Left lung (tissue), 10 donors: ENCODE measurements around the gene NEUROD2. TPM values are rescaled to one million over a fixed set of nuclear protein-coding genes. Genes with fewer than 3 reads are reported as not detected.

Experiments used
- ATAC-seq: fragments of 200-7000 bp; cut with Tn5 transposase; one replicate; pipeline ENCODE4 v1.9.1; 2020; ENCODE audit warnings: moderate library complexity
- DNase-seq, 4 donors: peaks; one replicate each; pipeline ENCODE4 v3.0.0-alpha.2; 2013 to 2020
- H3K27ac ChIP-seq, 2 donors: fragments of 200-600 bp; sonication (generic) in 1 of 2; one replicate each; pipeline versions ENCODE4 v1.5.0 to v1.8.0; 2020 to 2021
- H3K27me3 ChIP-seq, 2 donors: fragments of 200-600 bp; sonication (generic) in 1 of 2; one replicate each; pipeline versions ENCODE4 v1.5.0 to v1.8.0; 2020 to 2021
- H3K36me3 ChIP-seq, 2 donors: fragments of 200-600 bp; sonication (generic) in 1 of 2; one replicate each; pipeline versions ENCODE4 v1.5.0 to v1.8.0; 2020 to 2021
- H3K4me1 ChIP-seq, 2 donors: fragments of 200-600 bp; one replicate each; pipeline ENCODE4 v1.8.0; 2021
- H3K4me3 ChIP-seq, 2 donors: fragments of 200-600 bp; sonication (generic) in 1 of 2; one replicate each; pipeline versions ENCODE4 v1.5.0 to v1.8.0; 2020 to 2021; ENCODE audit warnings: mild to moderate bottlenecking in 1 of 2
- H3K9me3 ChIP-seq, 2 donors: fragments of 200-600 bp; sonication (generic) in 1 of 2; one replicate each; pipeline versions ENCODE4 v1.5.0 to v1.8.0; 2020 to 2021
- intact Hi-C, 2 donors: fragments of 100-400 bp; cut with DNase I; formaldehyde crosslinking; loops; one replicate each; pipeline versions ENCODE4 v1.11.2 to v1.14.2; 2022
- polyA plus RNA-seq, 6 donors: library from polyadenylated mRNA; unstranded; fragments of 120-200 nt; gene quantifications; one replicate each; pipeline ENCODE4 v1.2.1, GENCODE V29; 2013; ENCODE audit not compliant: insufficient read length in 6 of 6
- total RNA-seq, 2 donors: library from RNA; stranded (reverse); fragmentation: NEBNext Ultra II Directional; extraction: Animal tissue kit (Norgen Biotek cat#: 25700); gene quantifications; one replicate each; pipeline ENCODE4 v1.2.1, GENCODE V29; 2021
- TF ChIP-seq, protein P1 (sequence below), 2 donors: fragments of 200-600 bp; sonication (generic) in 1 of 2; IDR thresholded peaks; one replicate each; pipeline versions ENCODE4 v1.5.0 to v1.8.0; 2021; ENCODE audit warnings: antibody characterized with exemption in 2 of 2
- donor health status: DM: no; HTN: yes; CAD: no.
- donor health status: DM: no; HTN: no; CAD: no.

The NEUROD2 gene
- total and polyA plus RNA-seq, 8 donors, result 0.03 to 0.11 (median 0.08) TPM; not detected in 2

DNA sequence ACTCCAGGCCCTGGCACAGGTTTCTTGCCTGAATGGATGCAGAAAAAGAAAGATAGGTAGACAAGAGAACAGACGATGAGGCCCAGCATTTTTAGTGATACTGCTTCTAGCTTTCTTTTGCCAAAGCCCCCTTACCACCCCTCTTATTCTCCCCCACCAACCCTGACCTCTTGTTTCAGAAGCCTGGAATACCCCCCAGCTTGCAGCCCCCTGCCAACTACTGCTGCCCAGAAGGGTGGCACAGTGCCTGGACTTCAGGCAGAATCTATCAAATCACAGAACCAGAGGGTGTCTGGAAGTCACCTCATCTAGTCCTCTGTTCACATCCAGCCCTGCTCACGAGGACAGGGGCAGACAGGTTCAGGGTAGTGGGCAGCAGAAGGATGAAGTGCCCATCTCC, 35.6 kb downstream of the NEUROD2 start:
- Histone ChIP-seq H3K4me3 (no peak overlapping the region), H3K27me3 (peaks cover 0 to 15% of the 10 kb centered on the region in 2 donors), H3K27ac (no peak overlapping the region), H3K36me3 (peaks cover 0 to 42% of the 10 kb centered on the region in 2 donors), H3K9me3 (peaks cover 0 to 10% of the 10 kb centered on the region in 2 donors), H3K4me1 (peaks cover 5 to 14% of the 10 kb centered on the region in 2 donors)
- TF ChIP-seq, protein P1, sequence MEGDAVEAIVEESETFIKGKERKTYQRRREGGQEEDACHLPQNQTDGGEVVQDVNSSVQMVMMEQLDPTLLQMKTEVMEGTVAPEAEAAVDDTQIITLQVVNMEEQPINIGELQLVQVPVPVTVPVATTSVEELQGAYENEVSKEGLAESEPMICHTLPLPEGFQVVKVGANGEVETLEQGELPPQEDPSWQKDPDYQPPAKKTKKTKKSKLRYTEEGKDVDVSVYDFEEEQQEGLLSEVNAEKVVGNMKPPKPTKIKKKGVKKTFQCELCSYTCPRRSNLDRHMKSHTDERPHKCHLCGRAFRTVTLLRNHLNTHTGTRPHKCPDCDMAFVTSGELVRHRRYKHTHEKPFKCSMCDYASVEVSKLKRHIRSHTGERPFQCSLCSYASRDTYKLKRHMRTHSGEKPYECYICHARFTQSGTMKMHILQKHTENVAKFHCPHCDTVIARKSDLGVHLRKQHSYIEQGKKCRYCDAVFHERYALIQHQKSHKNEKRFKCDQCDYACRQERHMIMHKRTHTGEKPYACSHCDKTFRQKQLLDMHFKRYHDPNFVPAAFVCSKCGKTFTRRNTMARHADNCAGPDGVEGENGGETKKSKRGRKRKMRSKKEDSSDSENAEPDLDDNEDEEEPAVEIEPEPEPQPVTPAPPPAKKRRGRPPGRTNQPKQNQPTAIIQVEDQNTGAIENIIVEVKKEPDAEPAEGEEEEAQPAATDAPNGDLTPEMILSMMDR (IDR thresholded peaks at IDR 0.05), result no peak
- intact Hi-C loops, result no loop called here
- ATAC-seq (no peak), DNase-seq (no peak)

DNA sequence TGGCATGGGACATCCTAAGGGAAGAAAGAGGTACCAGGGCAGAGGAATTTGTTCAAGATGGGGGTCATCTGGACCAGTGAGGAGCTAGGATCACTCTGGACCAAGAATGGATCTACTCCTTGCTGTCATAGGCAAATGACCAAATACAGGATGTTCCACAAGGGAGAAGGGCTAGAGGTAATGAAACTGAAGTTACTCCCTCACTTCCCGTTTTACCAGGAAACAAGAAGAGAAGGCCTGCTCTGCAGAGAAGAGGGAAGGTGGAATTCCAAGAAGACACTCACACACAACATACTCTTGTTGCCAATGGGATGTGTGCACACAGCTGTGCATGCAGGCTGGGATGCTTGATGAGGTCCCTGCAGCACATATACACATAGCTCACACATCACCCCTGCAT, 38.6 kb downstream of the NEUROD2 start:
- no peak for ATAC-seq
- TF ChIP-seq, protein P1 (IDR thresholded peaks at IDR 0.05), result no peak
- peaks cover 3 to 12% of the 10 kb centered on the region in 2 donors for H3K4me1 ChIP-seq
- peaks cover 0 to 13% of the 10 kb centered on the region in 2 donors for H3K27me3 ChIP-seq
- H3K9me3 ChIP-seq, result peaks cover 0 to 10% of the 10 kb centered on the region in 2 donors
- H3K36me3 ChIP-seq, result peaks cover 0 to 71% of the 10 kb centered on the region in 2 donors
- no peak overlapping the region for H3K4me3 ChIP-seq
- no peak for DNase-seq
- intact Hi-C loops, result no loop called here
- H3K27ac ChIP-seq, result no peak overlapping the region

DNA sequence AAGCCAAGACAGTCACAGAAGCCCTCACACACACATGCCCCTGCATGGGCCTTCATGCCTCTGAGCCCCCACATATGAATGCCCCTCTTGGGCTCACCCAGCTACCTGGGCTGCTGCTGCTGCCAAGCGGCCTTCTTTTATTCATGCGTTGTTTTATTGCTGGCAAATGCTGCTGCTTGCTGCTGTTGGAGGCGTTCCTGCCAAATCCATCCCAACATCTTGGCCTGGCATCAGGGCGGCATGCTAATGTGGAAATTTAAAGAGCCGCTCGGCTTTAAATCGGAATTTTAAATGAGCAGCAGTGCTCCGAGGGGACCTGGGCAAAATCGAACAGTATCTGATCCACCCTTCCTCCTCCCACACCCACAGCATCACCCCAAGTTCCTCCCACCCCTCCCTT, 39.0 kb downstream of the NEUROD2 start:
- Histone ChIP-seq H3K4me1 (peaks cover 0 to 8% of the 10 kb centered on the region in 2 donors), H3K27ac (no peak overlapping the region), H3K9me3 (peaks cover 0 to 10% of the 10 kb centered on the region in 2 donors), H3K4me3 (no peak overlapping the region), H3K36me3 (peaks cover 0 to 75% of the 10 kb centered on the region in 2 donors), H3K27me3 (peaks cover 0 to 8% of the 10 kb centered on the region in 2 donors)
- no peak for ATAC-seq
- intact Hi-C loops, result no loop called here
- no peak for DNase-seq
- TF ChIP-seq, protein P1 (IDR thresholded peaks at IDR 0.05), result no peak

DNA sequence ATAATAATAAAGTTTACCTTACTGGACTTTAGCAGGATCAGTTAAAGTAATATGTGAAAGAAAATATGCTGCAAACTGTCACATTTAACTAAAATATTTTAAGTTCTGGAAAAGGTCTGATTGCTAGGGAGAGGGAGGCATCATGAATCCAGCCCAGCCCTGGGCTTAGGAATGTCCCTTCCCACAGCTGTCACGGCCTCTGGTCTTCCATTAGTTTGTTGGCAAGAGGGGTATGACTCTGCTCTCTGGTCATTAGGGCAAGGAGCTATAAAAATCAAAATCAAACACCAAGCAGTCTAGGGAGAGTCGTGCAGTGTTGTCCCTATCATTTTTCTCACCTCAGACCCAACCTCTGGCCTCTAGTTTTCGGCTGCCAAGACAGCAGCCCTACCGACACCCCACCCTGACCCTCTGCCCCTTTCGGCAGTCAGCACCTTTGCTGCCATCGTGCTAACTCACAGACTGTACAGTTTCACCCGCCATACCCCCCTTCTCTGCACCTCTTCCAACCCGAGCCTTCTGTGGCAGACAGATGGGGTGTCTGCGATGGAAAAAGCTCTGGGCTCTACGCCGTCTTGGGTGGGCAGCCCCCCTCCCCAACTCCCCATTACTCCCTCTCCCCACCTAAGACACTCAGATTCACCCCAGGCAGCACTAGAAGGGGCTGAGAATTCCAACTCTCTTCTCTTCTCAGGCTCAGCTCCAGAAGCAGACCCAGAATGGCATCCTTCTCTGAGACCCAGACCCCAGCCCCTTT, 41.4 kb downstream of the NEUROD2 start:
- intact Hi-C loops, result no loop called here
- TF ChIP-seq, protein P1 (IDR thresholded peaks at IDR 0.05), result no peak
- DNase-seq (no peak), ATAC-seq (no peak)
- Histone ChIP-seq H3K4me3 (no peak overlapping the region), H3K27ac (no peak overlapping the region), H3K9me3 (peaks cover 0 to 6% of the 10 kb centered on the region in 2 donors), H3K4me1 (no peaks in the 10 kb centered on the region), H3K27me3 (no peaks in the 10 kb centered on the region), H3K36me3 (peaks cover 0 to 87% of the 10 kb centered on the region in 2 donors)

DNA sequence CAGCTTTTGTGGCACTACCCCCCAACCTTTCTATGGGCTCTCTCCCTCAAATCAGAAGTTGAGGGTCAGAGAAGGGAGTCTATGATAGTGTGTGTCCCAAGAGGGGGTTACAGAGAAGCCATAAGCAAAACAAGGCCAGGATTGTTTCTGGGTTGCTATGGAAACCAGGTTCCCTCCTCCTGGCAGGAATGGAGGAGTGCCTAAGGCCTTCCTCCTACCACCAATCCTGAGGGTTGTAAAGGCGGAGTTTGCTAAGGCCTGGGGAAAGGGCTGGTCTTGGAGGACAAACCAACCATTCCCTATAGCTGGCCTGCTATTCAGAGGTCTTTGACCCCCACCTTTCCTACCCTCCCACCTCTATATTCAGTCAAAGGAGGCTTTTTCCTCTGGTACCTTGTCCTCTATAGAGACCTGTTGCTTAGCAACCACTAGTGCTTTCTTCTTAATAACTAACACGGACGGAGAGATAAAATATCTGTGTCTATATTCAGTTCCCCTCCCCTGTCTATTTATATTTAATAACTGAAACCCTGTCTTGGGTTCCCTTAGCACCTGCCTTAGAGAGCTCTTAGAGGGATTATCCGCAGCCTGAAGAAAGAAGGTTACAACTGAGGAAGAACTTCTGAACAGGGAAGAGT, 43.4 kb downstream of the NEUROD2 start:
- DNase-seq (no peak), ATAC-seq (no peak)
- H3K27me3 ChIP-seq, result no peaks in the 10 kb centered on the region
- H3K36me3 ChIP-seq, result peaks cover 0 to 86% of the 10 kb centered on the region in 2 donors
- TF ChIP-seq, protein P1 (IDR thresholded peaks at IDR 0.05), result no peak
- no peak overlapping the region for H3K27ac ChIP-seq
- intact Hi-C loops, result no loop called here
- no peaks in the 10 kb centered on the region for H3K9me3 ChIP-seq
- no peak overlapping the region for H3K4me3 ChIP-seq
- no peaks in the 10 kb centered on the region for H3K4me1 ChIP-seq
